Activated naive CD8-positive, alpha-beta T cell treated with anti-CD3 and anti-CD28 coated beads, Interleukin-2, amount 10 ng/mL, durations not matched to agents 7 days and 5 days (primary cell): ENCODE measurements around the gene NACC2. TPM values are rescaled to one million over a fixed set of nuclear protein-coding genes. Genes with fewer than 3 reads are reported as not detected.
"Not testable (repeated sequence)": the region's sequence is repeated elsewhere in the genome, so short reads cannot be mapped to it uniquely, and the experiment has no call there.

ENCODE experiments used
- ATAC-seq: fragments of 150-1000 bp; cut with Tn5 transposase; one replicate; pipeline ENCODE4 v1.10.0; 2021; ENCODE audit warnings: low read depth, moderate library complexity
- POLR2A ChIA-PET: fragments of 350-600 bp; sonication (Branson Sonifier 250); formaldehyde crosslinking; loops from one replicate; lab custom pipeline; 2021; ENCODE audit warnings: antibody characterized with exemption; lab: Charles Lee
- DNase-seq: peaks from one replicate; pipeline ENCODE4 v3.0.0; 2021
- H3K27ac Mint-ChIP-seq: one replicate; pipeline ENCODE4 v1.8.0; 2022; ENCODE audit warnings: mild to moderate bottlenecking, mixed read lengths
- H3K27me3 Mint-ChIP-seq: one replicate; pipeline ENCODE4 v1.8.0; 2022; ENCODE audit warnings: mild to moderate bottlenecking, moderate library complexity, mixed read lengths
- H3K36me3 Mint-ChIP-seq: one replicate; pipeline ENCODE4 v1.8.0; 2021; ENCODE audit warnings: mild to moderate bottlenecking, mixed read lengths
- H3K4me1 Mint-ChIP-seq: one replicate; pipeline ENCODE4 v1.8.0; 2021; ENCODE audit warnings: mixed read lengths
- H3K4me3 Mint-ChIP-seq: one replicate; pipeline ENCODE4 v1.8.0; 2022; ENCODE audit warnings: mild to moderate bottlenecking, moderate library complexity, mixed read lengths
- H3K9me3 Mint-ChIP-seq: one replicate; pipeline ENCODE4 v1.8.0; 2021; ENCODE audit warnings: mixed read lengths
- total RNA-seq, 2 experiments: library from RNA; stranded (reverse); gene quantifications; one replicate each; pipeline ENCODE4 v1.2.3, GENCODE V29; 2021

The NACC2 gene
- total RNA-seq, 2 experiments from 2014 or later, result 10.5 to 11.2 TPM

- DNase-seq (peak; percentile 70), ATAC-seq (peak; percentile 27)
Measured at GRCh38 chr9:135971892-135972291, 123.2 kb downstream of the NACC2 start.

GRCh38 chr9:135971111-135971766, 123.8 kb downstream of the NACC2 start:
- H3K4me1 Mint-ChIP-seq, result peaks cover 12% of the 10 kb centered on the region
- H3K36me3 Mint-ChIP-seq, result no peaks in the 10 kb centered on the region
- peaks cover 5% of the 10 kb centered on the region for H3K27me3 Mint-ChIP-seq
- no peak for DNase-seq
- no peak for ATAC-seq
- H3K4me3 Mint-ChIP-seq, result no peak overlapping the region
- no peaks in the 10 kb centered on the region for H3K9me3 Mint-ChIP-seq
- no peak overlapping the region for H3K27ac Mint-ChIP-seq
- POLR2A ChIA-PET, result no interaction called here

More at GRCh38 chr9:135971892-135972291, 123.2 kb downstream of the NACC2 start:
- Mint-ChIP-seq H3K27me3 (peaks cover 5% of the 10 kb centered on the region), H3K4me1 (peaks cover 9% of the 10 kb centered on the region), H3K27ac (no peak overlapping the region), H3K4me3 (no peak overlapping the region), H3K36me3 (no peaks in the 10 kb centered on the region), H3K9me3 (no peaks in the 10 kb centered on the region)
- POLR2A ChIA-PET, result no interaction called here

GRCh38 chr9:135970128-135970815, 124.8 kb downstream of the NACC2 start:
- POLR2A ChIA-PET, result interaction anchor here (0.5 kb wide), 1 partner anchor 9 kb away, joined by 3 read pairs; the partner anchor contains the start of gene UBAC1
- Mint-ChIP-seq H3K36me3 (no peaks in the 10 kb centered on the region), H3K27me3 (peaks cover 5% of the 10 kb centered on the region), H3K9me3 (no peaks in the 10 kb centered on the region), H3K4me1 (peaks cover 12% of the 10 kb centered on the region), H3K27ac (no peak overlapping the region), H3K4me3 (no peak overlapping the region)
- DNase-seq (no peak), ATAC-seq (no peak)

GRCh38 chr9:135969064-135969683, 125.9 kb downstream of the NACC2 start:
- no peak overlapping the region for H3K27ac Mint-ChIP-seq
- no peak overlapping the region for H3K4me3 Mint-ChIP-seq
- H3K27me3 Mint-ChIP-seq, result peaks cover 5% of the 10 kb centered on the region
- no peaks in the 10 kb centered on the region for H3K9me3 Mint-ChIP-seq
- H3K36me3 Mint-ChIP-seq, result no peaks in the 10 kb centered on the region
- peaks cover 12% of the 10 kb centered on the region for H3K4me1 Mint-ChIP-seq
- POLR2A ChIA-PET, result no interaction called here
- no peak for DNase-seq
- ATAC-seq, result no peak

- peaks cover 5% of the 10 kb centered on the region for H3K27me3 Mint-ChIP-seq
- DNase-seq (no peak), ATAC-seq (no peak)
- POLR2A ChIA-PET, result no interaction called here
- H3K27ac Mint-ChIP-seq, result no peak overlapping the region
- H3K4me3 Mint-ChIP-seq, result no peak overlapping the region
- H3K4me1 Mint-ChIP-seq, result peaks cover 12% of the 10 kb centered on the region
- no peaks in the 10 kb centered on the region for H3K36me3 Mint-ChIP-seq
- no peaks in the 10 kb centered on the region for H3K9me3 Mint-ChIP-seq
Measured at GRCh38 chr9:135968601-135969000, 126.5 kb downstream of the NACC2 start.

- POLR2A ChIA-PET, result interaction anchor here (1.2 kb wide), 1 partner anchor 22 kb away, joined by 3 read pairs; no protein-coding TSS in a partner anchor
- no peak for ATAC-seq
- no peak for DNase-seq
- H3K4me1 Mint-ChIP-seq, result peaks cover 10% of the 10 kb centered on the region
- H3K4me3 Mint-ChIP-seq, result no peak overlapping the region
- H3K9me3 Mint-ChIP-seq, result no peaks in the 10 kb centered on the region
- peaks cover 5% of the 10 kb centered on the region for H3K27me3 Mint-ChIP-seq
- no peak overlapping the region for H3K27ac Mint-ChIP-seq
- H3K36me3 Mint-ChIP-seq, result no peaks in the 10 kb centered on the region
Measured at GRCh38 chr9:135968083-135968476, 127.0 kb downstream of the NACC2 start.

- Mint-ChIP-seq H3K4me1 (peaks cover 18% of the 10 kb centered on the region), H3K27me3 (peaks cover 13% of the 10 kb centered on the region)
- not testable (repeated sequence) for DNase-seq, H3K27ac Mint-ChIP-seq, H3K4me3 Mint-ChIP-seq, H3K9me3 Mint-ChIP-seq, ATAC-seq, H3K36me3 Mint-ChIP-seq
- POLR2A ChIA-PET, result interaction anchor here (0.7 to 1.5 kb wide), 5 partner anchors 23 to 155 kb away, joined by 3 read pairs; no protein-coding TSS in a partner anchor
Measured at GRCh38 chr9:135966916-135967260, 128.2 kb downstream of the NACC2 start.

- ATAC-seq, result no peak
- Mint-ChIP-seq H3K9me3 (no peaks in the 10 kb centered on the region), H3K36me3 (no peaks in the 10 kb centered on the region), H3K27me3 (peaks cover 13% of the 10 kb centered on the region), H3K4me3 (no peak overlapping the region), H3K4me1 (peaks cover 25% of the 10 kb centered on the region), H3K27ac (no peak overlapping the region)
- POLR2A ChIA-PET, result no interaction called here
- DNase-seq, result no peak
Measured at GRCh38 chr9:135965124-135965756, 129.8 kb downstream of the NACC2 start.

- Mint-ChIP-seq H3K9me3 (no peaks in the 10 kb centered on the region), H3K27ac (no peak overlapping the region), H3K4me1 (peaks cover 31% of the 10 kb centered on the region), H3K36me3 (no peaks in the 10 kb centered on the region), H3K27me3 (peaks cover 9% of the 10 kb centered on the region), H3K4me3 (no peak overlapping the region)
- no peak for ATAC-seq
- POLR2A ChIA-PET, result interaction anchor here (1.0 kb wide), 1 partner anchor 16 kb away, joined by 3 read pairs; no protein-coding TSS in a partner anchor
- no peak for DNase-seq
Measured at GRCh38 chr9:135963938-135964337, 131.2 kb downstream of the NACC2 start.

- Mint-ChIP-seq H3K4me1 (peaks cover 31% of the 10 kb centered on the region), H3K9me3 (no peaks in the 10 kb centered on the region), H3K27ac (no peak overlapping the region), H3K27me3 (peaks cover 9% of the 10 kb centered on the region), H3K36me3 (no peaks in the 10 kb centered on the region), H3K4me3 (no peak overlapping the region)
- POLR2A ChIA-PET, result interaction anchor here (1.0 kb wide), 1 partner anchor 16 kb away, joined by 3 read pairs; no protein-coding TSS in a partner anchor
- ATAC-seq, result no peak
- DNase-seq, result no peak
Measured at GRCh38 chr9:135963338-135963737, 131.8 kb downstream of the NACC2 start.

- DNase-seq (no peak), ATAC-seq (no peak)
- Mint-ChIP-seq H3K36me3 (no peaks in the 10 kb centered on the region), H3K27me3 (peaks cover 9% of the 10 kb centered on the region), H3K4me1 (peaks cover 29% of the 10 kb centered on the region), H3K9me3 (no peaks in the 10 kb centered on the region), H3K27ac (no peak overlapping the region), H3K4me3 (no peak overlapping the region)
- POLR2A ChIA-PET, result interaction anchor here (1.0 kb wide), 1 partner anchor 17 kb away, joined by 3 read pairs; no protein-coding TSS in a partner anchor
Measured at GRCh38 chr9:135962696-135963307, 132.3 kb downstream of the NACC2 start.

- POLR2A ChIA-PET, result interaction anchor here (0.5 to 1.9 kb wide), 4 partner anchors 8 to 158 kb away, joined by 3 to 5 read pairs (median 5); partner anchors contain the start of gene CAMSAP1
- Mint-ChIP-seq H3K27me3 (peaks cover 8% of the 10 kb centered on the region), H3K4me3 (peak overlapping the region; percentile 6), H3K36me3 (no peaks in the 10 kb centered on the region), H3K9me3 (no peaks in the 10 kb centered on the region), H3K27ac (peak overlapping the region; percentile 73), H3K4me1 (peaks cover 24% of the 10 kb centered on the region)
- ATAC-seq (no peak), DNase-seq (no peak)
Measured at GRCh38 chr9:135961811-135962695, 133.0 kb downstream of the NACC2 start.
